HepG2 (cell line): ENCODE results near the gene DMGDH. TPM values are rescaled to one million over a fixed set of nuclear protein-coding genes. Genes with fewer than 3 reads are reported as not detected.
A peak's percentile ranks its signal among the peaks of the same experiment; 100 is the strongest.

Experiments
- ATAC-seq: fragments of 200-7000 bp; cut with Tn5 transposase; 3 replicates; pipeline ENCODE4 v1.9.1; 2020; ENCODE audit warnings: mild to moderate bottlenecking, moderate library complexity
- BruUV-seq: library from RNA; stranded (reverse); fragments of 400-500 nt; replicated peaks from 2 replicates; lab custom pipeline; 2021; lab: Mats Ljungman, UMichigan
- CTCF ChIA-PET: fragments of 300-600 bp; formaldehyde crosslinking; extraction: SDS; loops from one replicate; lab custom pipeline; 2021; ENCODE audit warnings: low total read pairs, inconsistent platforms, low intra/inter-chr PET ratio; lab: Yijun Ruan, JAX
- POLR2A ChIA-PET: fragments of 350-600 bp; sonication (Branson Sonifier 250); formaldehyde crosslinking; loops from one replicate; lab custom pipeline; 2020; ENCODE audit warnings: antibody characterized with exemption, inconsistent platforms; lab: Yijun Ruan, JAX
- DNase-seq: peaks from one replicate; pipeline ENCODE4 v3.0.0-alpha.2; 2015; ENCODE audit warnings: low spot score
- FAIRE-seq: peaks from 3 replicates; lab custom pipeline; 2011; peaks lifted over from hg19 to GRCh38; lab: Jason Lieb, UNC
- H2AFZ ChIP-seq: one replicate; pipeline ENCODE4 v1.6.1; 2011; ENCODE audit warnings: low read length, inconsistent platforms
- H3K27ac ChIP-seq: fragments of 300-600 bp; 3 replicates; pipeline ENCODE4 v1.8.0; 2011; ENCODE audit warnings: mixed run types, mild to moderate bottlenecking, mixed read lengths, low read length, inconsistent platforms; ENCODE audit not compliant: insufficient read depth; ENCODE audit errors: extremely low read length
- H3K27me3 ChIP-seq, 2 experiments: fragments of 200-600 bp in 1 of 2; 2 replicates in 1 of 2; 3 replicates in 1 of 2; pipeline versions ENCODE4 v1.6.0 to v1.8.0; 2011; ENCODE audit warnings: low read length in 2 of 2, mild to moderate bottlenecking in 2 of 2, moderate library complexity in 2 of 2, inconsistent platforms in 1 of 2; ENCODE audit not compliant: insufficient read depth in 2 of 2, control insufficient read depth in 1 of 2
- H3K36me3 ChIP-seq, 2 experiments: fragments of 200-600 bp in 1 of 2; replicated peaks in 1 of 2; 2 replicates in 1 of 2; 3 replicates in 1 of 2; pipeline versions ENCODE4 v1.5.1 to v1.8.0; 2011; ENCODE audit warnings: low read length in 2 of 2, inconsistent platforms in 1 of 2; ENCODE audit not compliant: insufficient read depth in 2 of 2, control insufficient read depth in 1 of 2
- H3K4me1 ChIP-seq: 2 replicates; pipeline ENCODE4 v1.5.1; 2012; ENCODE audit warnings: low read length, inconsistent platforms; ENCODE audit not compliant: insufficient read depth
- H3K4me2 ChIP-seq: 2 replicates; pipeline ENCODE4 v1.6.0; 2011; ENCODE audit warnings: low read depth, low read length, inconsistent platforms
- H3K4me3 ChIP-seq, 3 experiments: fragments of 200-600 bp in 1 of 3; sonication (generic), shearing (Covaris generic) in 1 of 3; replicated peaks in 1 of 3; 2 replicates each; pipeline ENCODE4 v1.5.1; 2011 to 2016; ENCODE audit warnings: low read length in 3 of 3, inconsistent platforms in 2 of 3, low read depth in 2 of 3, mild to moderate bottlenecking in 2 of 3, control low read depth in 1 of 3, mixed read lengths in 1 of 3; ENCODE audit not compliant: insufficient read depth in 1 of 3
- H3K79me2 ChIP-seq: one replicate; pipeline ENCODE4 v1.6.1; 2011; ENCODE audit warnings: low read length, inconsistent platforms; ENCODE audit not compliant: insufficient read depth
- H3K9ac ChIP-seq: 2 replicates; pipeline ENCODE4 v1.6.0; 2011; ENCODE audit warnings: mild to moderate bottlenecking, low read depth, low read length, inconsistent platforms; ENCODE audit not compliant: insufficient read depth
- H3K9me3 ChIP-seq: 2 replicates; pipeline ENCODE4 v1.5.1; 2012; ENCODE audit warnings: mild to moderate bottlenecking, low read length
- H4K20me1 ChIP-seq: 2 replicates; pipeline ENCODE4 v1.6.0; 2011; ENCODE audit warnings: inconsistent platforms, mild to moderate bottlenecking, low read length, moderate library complexity; ENCODE audit not compliant: insufficient read depth
- CCDC6 ChIP-seq: sonication (generic); formaldehyde crosslinking; IDR thresholded peaks from 2 replicates; pipeline ENCODE4 v1.8.1; 2022; ENCODE audit warnings: mild to moderate bottlenecking, missing genetic modification reagents, moderate library complexity
- HHEX ChIP-seq: IDR thresholded peaks from 2 replicates; pipeline ENCODE4 v1.6.1; 2016; ENCODE audit warnings: control low read depth
- MBD4 ChIP-seq: IDR thresholded peaks from 2 replicates; pipeline ENCODE4 v1.6.1; 2012; ENCODE audit warnings: low read length, inconsistent platforms, borderline replicate concordance
- NFYC ChIP-seq: IDR thresholded peaks from 2 replicates; pipeline ENCODE4 v1.6.1; 2016; ENCODE audit warnings: missing genetic modification reagents, missing compliant biosample characterization
- PRPF4 ChIP-seq: fragments of 200-400 bp; formaldehyde crosslinking; IDR thresholded peaks from 2 replicates; pipeline ENCODE4 v1.6.1; 2016; ENCODE audit warnings: low read length, low read depth; ENCODE audit not compliant: poor library complexity, severe bottlenecking
- RBAK ChIP-seq: sonication (generic); formaldehyde crosslinking; IDR thresholded peaks from 2 replicates; pipeline ENCODE4 v1.5.1; 2020; ENCODE audit warnings: mild to moderate bottlenecking, missing genetic modification reagents
- RNF2 ChIP-seq: fragments of 450-650 bp; conservative IDR thresholded peaks from 2 replicates; pipeline ENCODE4 v1.6.1; 2016; ENCODE audit warnings: low read depth
- TARDBP ChIP-seq: sonication (generic); formaldehyde crosslinking; IDR thresholded peaks from 2 replicates; pipeline ENCODE4 v1.8.0; 2022; ENCODE audit warnings: mild to moderate bottlenecking, missing genetic modification reagents
- ZNF160 ChIP-seq: sonication (generic); formaldehyde crosslinking; IDR thresholded peaks from 2 replicates; pipeline ENCODE4 v1.8.0; 2022; ENCODE audit warnings: mild to moderate bottlenecking, inconsistent platforms, missing genetic modification reagents
- ZNF17 ChIP-seq: sonication (generic); formaldehyde crosslinking; IDR thresholded peaks from 2 replicates; pipeline ENCODE4 v1.5.0; 2020; ENCODE audit warnings: mild to moderate bottlenecking, missing genetic modification reagents
- ZNF891 ChIP-seq: sonication (generic); formaldehyde crosslinking; IDR thresholded peaks from 2 replicates; pipeline ENCODE4 v1.5.0; 2020; ENCODE audit warnings: mild to moderate bottlenecking, missing genetic modification reagents
- WGBS: methylation state at CpG from one replicate; pipeline ENCODE4 v1.1.6; 2017; ENCODE audit warnings: low lambda C conversion rate; 5-methylcytosine and 5-hydroxymethylcytosine counted together
- in situ Hi-C: cut with HindIII; loops from 2 replicates; pipeline ENCODE4 v1.10.0; 2017; ENCODE audit warnings: low pct_unique_long_range_greater_than_20kb; ENCODE audit not compliant: extremely low pct_ligation_motif_present
- intact Hi-C: fragments of 100-400 bp; cut with micrococcal nuclease; formaldehyde crosslinking; loops from one replicate; pipeline ENCODE4 v1.10.0; 2022; ENCODE audit not compliant: unreplicated experiment
- polyA plus RNA-seq, 8 experiments: library from polyadenylated mRNA; depleted of rRNA in 3 of 8; stranded (reverse) in 7 of 8; unstranded in 1 of 8; fragments of >200 nt; fragmentation: Illumina TruSeq in 4 of 8; extraction: Trizol in 4 of 8; gene quantifications; 2 replicates each; pipeline versions ENCODE4 v1.2.1 to v1.2.3, GENCODE V29; 2011 to 2016; ENCODE audit warnings: low read depth in 4 of 8, missing spikeins in 1 of 8, mixed read lengths in 1 of 8; ENCODE audit not compliant: insufficient read depth in 1 of 8
- total RNA-seq, 5 experiments: library from RNA; depleted of rRNA; stranded (reverse); fragments of >200 nt; fragmentation: Illumina TruSeq; extraction: Trizol; gene quantifications; 2 replicates each; pipeline ENCODE4 v1.2.3, GENCODE V29; 2016; ENCODE audit warnings: low read depth in 1 of 5
- TF ChIP-seq, protein P1 (sequence below): sonication (generic); formaldehyde crosslinking; IDR thresholded peaks from 2 replicates; pipeline ENCODE4 v1.5.0; 2020; ENCODE audit warnings: missing genetic modification reagents, mild to moderate bottlenecking, borderline replicate concordance
- TF ChIP-seq, protein P2 (sequence below): sonication (generic); formaldehyde crosslinking; IDR thresholded peaks from 2 replicates; pipeline ENCODE4 v1.5.1; 2020; ENCODE audit warnings: missing genetic modification reagents, mild to moderate bottlenecking, borderline replicate concordance
- TF ChIP-seq, protein P3 (sequence below): sonication (generic); formaldehyde crosslinking; IDR thresholded peaks from 2 replicates; pipeline ENCODE4 v1.5.0; 2020; ENCODE audit warnings: mild to moderate bottlenecking, missing genetic modification reagents
- TF ChIP-seq, protein P4 (sequence below): sonication (generic); formaldehyde crosslinking; IDR thresholded peaks from 2 replicates; pipeline ENCODE4 v1.4.0; 2020; ENCODE audit warnings: mild to moderate bottlenecking, missing genetic modification reagents
- TF ChIP-seq, protein P5 (sequence below): sonication (generic); formaldehyde crosslinking; IDR thresholded peaks from 2 replicates; pipeline ENCODE4 v1.4.0; 2020; ENCODE audit warnings: mild to moderate bottlenecking, missing genetic modification reagents, borderline replicate concordance

Gene DMGDH
- total and polyA plus RNA-seq, 2 of the 13 experiments (the other 11 are each of a cell fraction or from before 2014, with no cell fraction given), result 3.6 to 7.9 TPM

DNA sequence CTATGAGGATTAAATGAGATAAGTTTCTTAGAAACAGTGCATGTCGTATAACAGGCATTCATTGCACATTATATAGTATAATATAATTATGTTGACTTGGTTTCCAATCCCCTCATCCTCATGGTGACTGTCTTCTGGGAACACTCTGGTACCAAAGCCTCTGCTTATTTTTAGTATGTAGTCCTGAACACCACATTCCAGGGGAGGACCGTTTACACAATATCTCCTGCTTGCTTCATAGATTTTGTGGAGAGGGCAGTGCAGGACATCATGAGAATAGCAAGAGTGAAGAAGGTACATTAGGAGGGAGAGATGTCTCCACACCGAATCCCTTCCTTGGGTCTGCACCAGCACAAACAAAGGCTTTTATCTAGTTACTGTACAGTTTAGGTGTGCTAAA, 21.6 kb upstream of the DMGDH start:
- H3K36me3 ChIP-seq, result no peaks in the 10 kb centered on the region
- H4K20me1 ChIP-seq, result no peaks in the 10 kb centered on the region
- H3K79me2 ChIP-seq, result no peaks in the 10 kb centered on the region
- intact Hi-C loops, result no loop called here
- H3K9me3 ChIP-seq, result no peaks in the 10 kb centered on the region
- no peak overlapping the region for H3K9ac ChIP-seq
- DNase-seq (no peak), ATAC-seq (peak; percentile 45; the same call in 2 of the 3 replicates), FAIRE-seq (no peak)
- H3K4me3 ChIP-seq, result no peak overlapping the region
- WGBS, result 68% methylated on average over 3 of the region's 3 CpGs
- POLR2A ChIA-PET, result no interaction called here
- H3K4me2 ChIP-seq, result no peak overlapping the region
- H2AFZ ChIP-seq, result no peak overlapping the region
- H3K4me1 ChIP-seq, result peaks cover 23% of the 10 kb centered on the region
- no TSS peak for BruUV-seq
- no peak overlapping the region for H3K27ac ChIP-seq
- CTCF ChIA-PET, result no interaction called here
- in situ Hi-C loops, result no loop called here
- no peaks in the 10 kb centered on the region for H3K27me3 ChIP-seq
- TF ChIP-seq, protein P1, sequence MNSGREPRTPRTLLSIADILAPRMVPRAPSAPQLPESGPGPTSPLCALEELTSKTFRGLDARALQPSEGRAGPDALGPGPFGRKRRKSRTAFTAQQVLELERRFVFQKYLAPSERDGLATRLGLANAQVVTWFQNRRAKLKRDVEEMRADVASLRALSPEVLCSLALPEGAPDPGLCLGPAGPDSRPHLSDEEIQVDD, result no peak
- TF ChIP-seq ZNF17 (CRISPR knock-in tag), result no peak
- no peak for TF ChIP-seq RNF2
- no peak for TF ChIP-seq MBD4
- no peak for TF ChIP-seq CCDC6 (CRISPR knock-in tag)
- no peak for TF ChIP-seq TARDBP (CRISPR knock-in tag)
- TF ChIP-seq, protein P2, sequence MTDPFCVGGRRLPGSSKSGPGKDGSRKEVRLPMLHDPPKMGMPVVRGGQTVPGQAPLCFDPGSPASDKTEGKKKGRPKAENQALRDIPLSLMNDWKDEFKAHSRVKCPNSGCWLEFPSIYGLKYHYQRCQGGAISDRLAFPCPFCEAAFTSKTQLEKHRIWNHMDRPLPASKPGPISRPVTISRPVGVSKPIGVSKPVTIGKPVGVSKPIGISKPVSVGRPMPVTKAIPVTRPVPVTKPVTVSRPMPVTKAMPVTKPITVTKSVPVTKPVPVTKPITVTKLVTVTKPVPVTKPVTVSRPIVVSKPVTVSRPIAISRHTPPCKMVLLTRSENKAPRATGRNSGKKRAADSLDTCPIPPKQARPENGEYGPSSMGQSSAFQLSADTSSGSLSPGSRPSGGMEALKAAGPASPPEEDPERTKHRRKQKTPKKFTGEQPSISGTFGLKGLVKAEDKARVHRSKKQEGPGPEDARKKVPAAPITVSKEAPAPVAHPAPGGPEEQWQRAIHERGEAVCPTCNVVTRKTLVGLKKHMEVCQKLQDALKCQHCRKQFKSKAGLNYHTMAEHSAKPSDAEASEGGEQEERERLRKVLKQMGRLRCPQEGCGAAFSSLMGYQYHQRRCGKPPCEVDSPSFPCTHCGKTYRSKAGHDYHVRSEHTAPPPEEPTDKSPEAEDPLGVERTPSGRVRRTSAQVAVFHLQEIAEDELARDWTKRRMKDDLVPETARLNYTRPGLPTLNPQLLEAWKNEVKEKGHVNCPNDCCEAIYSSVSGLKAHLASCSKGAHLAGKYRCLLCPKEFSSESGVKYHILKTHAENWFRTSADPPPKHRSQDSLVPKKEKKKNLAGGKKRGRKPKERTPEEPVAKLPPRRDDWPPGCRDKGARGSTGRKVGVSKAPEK, result no peak
- TF ChIP-seq ZNF160 (CRISPR knock-in tag), result no peak
- TF ChIP-seq ZNF891 (CRISPR knock-in tag), result no peak
- TF ChIP-seq, protein P3, sequence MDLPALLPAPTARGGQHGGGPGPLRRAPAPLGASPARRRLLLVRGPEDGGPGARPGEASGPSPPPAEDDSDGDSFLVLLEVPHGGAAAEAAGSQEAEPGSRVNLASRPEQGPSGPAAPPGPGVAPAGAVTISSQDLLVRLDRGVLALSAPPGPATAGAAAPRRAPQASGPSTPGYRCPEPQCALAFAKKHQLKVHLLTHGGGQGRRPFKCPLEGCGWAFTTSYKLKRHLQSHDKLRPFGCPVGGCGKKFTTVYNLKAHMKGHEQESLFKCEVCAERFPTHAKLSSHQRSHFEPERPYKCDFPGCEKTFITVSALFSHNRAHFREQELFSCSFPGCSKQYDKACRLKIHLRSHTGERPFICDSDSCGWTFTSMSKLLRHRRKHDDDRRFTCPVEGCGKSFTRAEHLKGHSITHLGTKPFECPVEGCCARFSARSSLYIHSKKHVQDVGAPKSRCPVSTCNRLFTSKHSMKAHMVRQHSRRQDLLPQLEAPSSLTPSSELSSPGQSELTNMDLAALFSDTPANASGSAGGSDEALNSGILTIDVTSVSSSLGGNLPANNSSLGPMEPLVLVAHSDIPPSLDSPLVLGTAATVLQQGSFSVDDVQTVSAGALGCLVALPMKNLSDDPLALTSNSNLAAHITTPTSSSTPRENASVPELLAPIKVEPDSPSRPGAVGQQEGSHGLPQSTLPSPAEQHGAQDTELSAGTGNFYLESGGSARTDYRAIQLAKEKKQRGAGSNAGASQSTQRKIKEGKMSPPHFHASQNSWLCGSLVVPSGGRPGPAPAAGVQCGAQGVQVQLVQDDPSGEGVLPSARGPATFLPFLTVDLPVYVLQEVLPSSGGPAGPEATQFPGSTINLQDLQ, result no peak
- TF ChIP-seq, protein P4, sequence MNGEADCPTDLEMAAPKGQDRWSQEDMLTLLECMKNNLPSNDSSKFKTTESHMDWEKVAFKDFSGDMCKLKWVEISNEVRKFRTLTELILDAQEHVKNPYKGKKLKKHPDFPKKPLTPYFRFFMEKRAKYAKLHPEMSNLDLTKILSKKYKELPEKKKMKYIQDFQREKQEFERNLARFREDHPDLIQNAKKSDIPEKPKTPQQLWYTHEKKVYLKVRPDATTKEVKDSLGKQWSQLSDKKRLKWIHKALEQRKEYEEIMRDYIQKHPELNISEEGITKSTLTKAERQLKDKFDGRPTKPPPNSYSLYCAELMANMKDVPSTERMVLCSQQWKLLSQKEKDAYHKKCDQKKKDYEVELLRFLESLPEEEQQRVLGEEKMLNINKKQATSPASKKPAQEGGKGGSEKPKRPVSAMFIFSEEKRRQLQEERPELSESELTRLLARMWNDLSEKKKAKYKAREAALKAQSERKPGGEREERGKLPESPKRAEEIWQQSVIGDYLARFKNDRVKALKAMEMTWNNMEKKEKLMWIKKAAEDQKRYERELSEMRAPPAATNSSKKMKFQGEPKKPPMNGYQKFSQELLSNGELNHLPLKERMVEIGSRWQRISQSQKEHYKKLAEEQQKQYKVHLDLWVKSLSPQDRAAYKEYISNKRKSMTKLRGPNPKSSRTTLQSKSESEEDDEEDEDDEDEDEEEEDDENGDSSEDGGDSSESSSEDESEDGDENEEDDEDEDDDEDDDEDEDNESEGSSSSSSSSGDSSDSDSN (CRISPR knock-in tag), result no peak
- no peak for TF ChIP-seq RBAK
- TF ChIP-seq, protein P5, sequence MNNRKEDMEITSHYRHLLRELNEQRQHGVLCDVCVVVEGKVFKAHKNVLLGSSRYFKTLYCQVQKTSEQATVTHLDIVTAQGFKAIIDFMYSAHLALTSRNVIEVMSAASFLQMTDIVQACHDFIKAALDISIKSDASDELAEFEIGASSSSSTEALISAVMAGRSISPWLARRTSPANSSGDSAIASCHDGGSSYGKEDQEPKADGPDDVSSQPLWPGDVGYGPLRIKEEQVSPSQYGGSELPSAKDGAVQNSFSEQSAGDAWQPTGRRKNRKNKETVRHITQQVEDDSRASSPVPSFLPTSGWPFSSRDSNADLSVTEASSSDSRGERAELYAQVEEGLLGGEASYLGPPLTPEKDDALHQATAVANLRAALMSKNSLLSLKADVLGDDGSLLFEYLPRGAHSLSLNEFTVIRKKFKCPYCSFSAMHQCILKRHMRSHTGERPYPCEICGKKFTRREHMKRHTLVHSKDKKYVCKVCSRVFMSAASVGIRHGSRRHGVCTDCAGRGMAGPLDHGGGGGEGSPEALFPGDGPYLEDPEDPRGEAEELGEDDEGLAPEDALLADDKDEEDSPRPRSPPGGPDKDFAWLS, result no peak
- no peak for TF ChIP-seq PRPF4
- no peak for TF ChIP-seq NFYC (CRISPR knock-in tag)
- TF ChIP-seq HHEX (CRISPR knock-in tag), result no peak
